Measurements from ENCODE around the gene GATA5. TPM values are rescaled to one million over a fixed set of nuclear protein-coding genes. Genes with fewer than 3 reads are reported as not detected.

GATA5 gene
- total RNA-seq, 4 donors from 2014 or later: not detected

DNA sequence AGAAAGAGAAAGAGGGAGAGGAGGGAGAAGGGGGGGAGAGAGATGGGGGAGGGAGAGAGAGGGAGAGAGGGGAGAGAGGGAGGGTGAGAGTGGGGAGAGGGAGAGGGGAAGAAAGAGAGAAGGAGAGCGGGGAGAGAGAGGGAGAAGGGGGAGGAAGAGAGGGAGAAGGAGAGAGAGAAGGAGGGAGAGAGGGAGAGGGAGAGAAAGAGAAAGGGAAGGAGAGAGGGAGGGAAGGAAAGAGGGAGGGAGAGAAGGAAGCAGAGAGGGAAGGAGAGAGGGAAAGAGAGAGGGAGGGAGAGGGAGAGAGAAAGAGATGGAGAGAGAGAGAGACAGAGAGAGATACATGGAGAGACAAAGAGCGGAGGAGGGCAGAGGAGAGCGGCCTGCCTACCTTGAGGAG is 23.8 kb downstream of the GATA5 start:
- ATAC-seq (no peak), DNase-seq (no peak)
- Histone ChIP-seq H3K9me3 (no peaks in the 10 kb centered on the region), H3K27ac (no peak overlapping the region), H3K4me1 (no peaks in the 10 kb centered on the region), H3K27me3 (peaks cover 5 to 11% (median 5%) of the 10 kb centered on the region in 3 donors), H3K4me3 (no peak overlapping the region), H3K36me3 (no peaks in the 10 kb centered on the region)
- TF ChIP-seq POLR2A (IDR thresholded peaks at IDR 0.05): no peak
- TF ChIP-seq, protein P1, sequence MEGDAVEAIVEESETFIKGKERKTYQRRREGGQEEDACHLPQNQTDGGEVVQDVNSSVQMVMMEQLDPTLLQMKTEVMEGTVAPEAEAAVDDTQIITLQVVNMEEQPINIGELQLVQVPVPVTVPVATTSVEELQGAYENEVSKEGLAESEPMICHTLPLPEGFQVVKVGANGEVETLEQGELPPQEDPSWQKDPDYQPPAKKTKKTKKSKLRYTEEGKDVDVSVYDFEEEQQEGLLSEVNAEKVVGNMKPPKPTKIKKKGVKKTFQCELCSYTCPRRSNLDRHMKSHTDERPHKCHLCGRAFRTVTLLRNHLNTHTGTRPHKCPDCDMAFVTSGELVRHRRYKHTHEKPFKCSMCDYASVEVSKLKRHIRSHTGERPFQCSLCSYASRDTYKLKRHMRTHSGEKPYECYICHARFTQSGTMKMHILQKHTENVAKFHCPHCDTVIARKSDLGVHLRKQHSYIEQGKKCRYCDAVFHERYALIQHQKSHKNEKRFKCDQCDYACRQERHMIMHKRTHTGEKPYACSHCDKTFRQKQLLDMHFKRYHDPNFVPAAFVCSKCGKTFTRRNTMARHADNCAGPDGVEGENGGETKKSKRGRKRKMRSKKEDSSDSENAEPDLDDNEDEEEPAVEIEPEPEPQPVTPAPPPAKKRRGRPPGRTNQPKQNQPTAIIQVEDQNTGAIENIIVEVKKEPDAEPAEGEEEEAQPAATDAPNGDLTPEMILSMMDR (IDR thresholded peaks at IDR 0.05 in 4 of 5, conservative IDR thresholded peaks at IDR 0.05 in 1 of 5): no peak
- intact Hi-C loops (cut with DNase I; ENCODE audit: low total_unique reads) (no loop called here), in situ Hi-C loops (cut with MboI; ENCODE audit: low sequenced_read_pairs in 4 of 4) (no loop called here)

DNA sequence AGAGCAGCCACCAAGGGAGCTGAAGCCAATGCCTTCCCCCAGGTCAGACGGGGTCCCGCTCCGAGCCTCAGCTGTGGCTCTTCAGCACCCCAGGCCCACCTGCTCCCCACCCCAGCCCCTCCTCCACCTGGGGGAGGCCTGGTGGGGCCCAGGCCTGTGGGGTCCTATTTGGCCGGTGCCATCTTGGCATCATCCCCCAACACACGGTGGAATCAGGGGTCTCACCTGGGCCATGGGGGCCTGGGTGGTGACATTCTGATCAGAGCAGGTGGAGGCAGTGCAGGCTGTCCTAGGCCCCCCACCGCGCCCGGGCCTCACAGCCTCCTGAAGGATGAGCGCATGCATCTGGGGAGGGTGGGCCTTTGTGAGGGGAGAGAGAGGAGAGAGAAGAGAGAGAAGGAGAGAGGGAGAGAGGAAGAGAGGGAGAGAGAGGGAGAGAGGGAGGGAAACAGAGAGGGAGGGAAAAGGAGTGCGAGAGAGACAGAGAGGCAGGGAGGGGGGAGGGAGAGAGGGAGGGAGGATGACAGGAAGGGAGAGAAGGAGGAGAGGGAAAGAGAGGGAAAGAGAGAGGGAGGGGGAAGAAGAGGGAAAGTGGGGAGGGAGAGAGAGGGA is 24.5 kb downstream of the GATA5 start:
- H3K9me3 ChIP-seq: no peaks in the 10 kb centered on the region
- in situ Hi-C loops (cut with MboI; ENCODE audit: low sequenced_read_pairs in 4 of 4) (no loop called here), intact Hi-C loops (cut with DNase I; ENCODE audit: low total_unique reads) (no loop called here)
- no peaks in the 10 kb centered on the region for H3K4me1 ChIP-seq
- no peak for ATAC-seq
- no peaks in the 10 kb centered on the region for H3K36me3 ChIP-seq
- no peak overlapping the region for H3K27ac ChIP-seq
- peaks cover 9 to 15% (median 12%) of the 10 kb centered on the region in 3 donors for H3K27me3 ChIP-seq
- H3K4me3 ChIP-seq: no peak overlapping the region
- DNase-seq: no peak
- TF ChIP-seq POLR2A (IDR thresholded peaks at IDR 0.05): no peak
- TF ChIP-seq, protein P1 (IDR thresholded peaks at IDR 0.05 in 4 of 5, conservative IDR thresholded peaks at IDR 0.05 in 1 of 5): no peak

GRCh38 chr20:62449951-62450691 is 25.7 kb downstream of the GATA5 start:
- intact Hi-C loops (cut with DNase I; ENCODE audit: low total_unique reads) (no loop called here), in situ Hi-C loops (cut with MboI; ENCODE audit: low sequenced_read_pairs in 4 of 4) (no loop called here)
- TF ChIP-seq POLR2A (IDR thresholded peaks at IDR 0.05): no peak
- TF ChIP-seq, protein P1 (IDR thresholded peaks at IDR 0.05 in 4 of 5, conservative IDR thresholded peaks at IDR 0.05 in 1 of 5): peak in 2 of 5 experiments; percentile 22 to 40
- Histone ChIP-seq H3K27ac (no peak overlapping the region), H3K4me3 (no peak overlapping the region), H3K36me3 (no peaks in the 10 kb centered on the region), H3K9me3 (no peaks in the 10 kb centered on the region), H3K4me1 (no peaks in the 10 kb centered on the region), H3K27me3 (peaks cover 9 to 16% (median 13%) of the 10 kb centered on the region in 3 donors)
- DNase-seq: no peak
- ATAC-seq: no peak

DNA sequence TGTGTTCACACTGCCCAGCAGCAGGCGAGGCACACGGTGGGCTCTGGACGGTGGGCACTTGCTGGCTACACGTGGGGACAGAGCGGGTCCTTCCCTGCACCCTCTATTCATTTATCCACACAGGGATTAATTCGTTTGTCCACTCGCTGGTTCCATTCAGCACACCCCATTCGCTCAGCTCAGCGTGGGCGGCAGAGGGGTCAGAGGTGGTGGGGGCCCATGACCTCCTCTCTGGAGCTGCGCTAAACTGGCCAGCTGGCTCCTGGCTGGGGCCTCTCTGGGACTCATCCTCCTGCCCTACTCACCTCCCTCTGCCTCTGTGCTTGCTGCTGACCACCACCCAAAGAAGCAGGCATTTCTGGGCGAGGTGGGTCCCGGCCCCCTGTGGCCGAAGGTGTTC is 27.0 kb downstream of the GATA5 start:
- in situ Hi-C loops (cut with MboI; ENCODE audit: low sequenced_read_pairs in 4 of 4): no loop called here

More for the DNA sequence above, 27.0 kb downstream of the GATA5 start:
- no peak overlapping the region for H3K4me3 ChIP-seq
- no peaks in the 10 kb centered on the region for H3K36me3 ChIP-seq
- intact Hi-C loops (cut with DNase I; ENCODE audit: low total_unique reads): no loop called here
- DNase-seq (no peak), ATAC-seq (no peak)
- no peak for TF ChIP-seq POLR2A (IDR thresholded peaks at IDR 0.05)
- TF ChIP-seq, protein P1 (IDR thresholded peaks at IDR 0.05 in 4 of 5, conservative IDR thresholded peaks at IDR 0.05 in 1 of 5): no peak
- H3K27ac ChIP-seq: no peak overlapping the region
- peaks cover 12 to 22% (median 16%) of the 10 kb centered on the region in 3 donors for H3K27me3 ChIP-seq
- H3K4me1 ChIP-seq: no peaks in the 10 kb centered on the region
- no peaks in the 10 kb centered on the region for H3K9me3 ChIP-seq

All from gastrocnemius medialis (tissue), 4 donors.